ENCODE results near the gene OR52N2. TPM values are rescaled to one million over a fixed set of nuclear protein-coding genes. Genes with fewer than 3 reads are reported as not detected.

Gene OR52N2
- total RNA-seq, 1 donor from 2014 or later, result not detected

DNA sequence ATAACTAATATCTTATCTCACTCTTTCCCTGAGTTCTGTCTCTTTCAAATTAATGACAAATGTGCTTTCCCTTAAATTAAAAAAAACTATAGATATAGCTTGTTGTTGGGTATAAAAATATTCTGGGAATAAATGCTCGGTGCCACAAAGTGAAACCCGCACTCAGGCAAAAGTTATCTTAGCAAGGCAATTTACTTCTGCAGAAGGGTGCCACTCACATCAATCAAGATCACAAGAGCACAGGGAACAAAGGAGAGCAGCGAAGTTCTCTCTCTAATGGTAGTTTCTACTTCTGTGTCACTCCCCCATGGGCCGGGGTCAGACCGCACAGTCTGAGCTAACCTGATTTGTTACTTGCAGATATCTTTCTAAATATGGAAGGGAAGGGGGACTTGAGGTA is 4.7 kb upstream of the OR52N2 start:
- no peak for TF ChIP-seq CTCF (IDR thresholded peaks at IDR 0.05; ENCODE audit: unreplicated experiment)
- H3K4me3 Mint-ChIP-seq (ENCODE audit: unreplicated experiment), result peak overlapping the region; percentile 87
- H3K4me1 Mint-ChIP-seq (ENCODE audit: unreplicated experiment), result peaks cover 59% of the 10 kb centered on the region
- no peak overlapping the region for H3K27ac Mint-ChIP-seq (ENCODE audit: unreplicated experiment)
- peaks cover 65% of the 10 kb centered on the region for H3K36me3 Mint-ChIP-seq (ENCODE audit: low read depth, unreplicated experiment)
- H3K27me3 Mint-ChIP-seq (ENCODE audit: unreplicated experiment), result peaks cover 13% of the 10 kb centered on the region
- peaks cover 15% of the 10 kb centered on the region for H3K9me3 Mint-ChIP-seq (ENCODE audit: unreplicated experiment)
- no peak for DNase-seq (ENCODE audit: low spot score)

DNA sequence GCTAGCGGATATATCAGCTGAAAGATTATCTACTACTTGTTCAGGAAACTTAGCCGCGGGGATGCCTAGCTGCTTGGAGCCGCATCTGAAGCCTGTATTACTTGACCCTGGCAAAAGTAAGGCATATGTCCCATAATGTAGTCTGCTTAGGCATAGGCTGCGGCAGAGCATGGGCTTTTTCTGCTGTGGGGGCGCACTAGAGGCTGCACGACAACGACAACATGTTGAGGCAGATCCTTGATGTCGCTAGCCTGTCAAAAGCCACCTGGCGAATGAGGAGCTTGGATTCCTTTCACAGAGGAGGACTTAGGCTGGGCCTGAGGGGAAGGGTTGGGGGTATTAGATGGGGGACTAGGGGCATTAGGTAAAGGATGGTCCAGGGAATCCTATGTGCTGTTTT is 1.1 kb upstream of the OR52N2 start:
- Mint-ChIP-seq H3K4me3 (ENCODE audit: unreplicated experiment) (peak overlapping the region; percentile 96), H3K4me1 (ENCODE audit: unreplicated experiment) (peaks cover 68% of the 10 kb centered on the region), H3K27ac (ENCODE audit: unreplicated experiment) (peak overlapping the region; percentile 100), H3K27me3 (ENCODE audit: unreplicated experiment) (peaks cover 15% of the 10 kb centered on the region), H3K9me3 (ENCODE audit: unreplicated experiment) (peaks cover 15% of the 10 kb centered on the region), H3K36me3 (ENCODE audit: low read depth, unreplicated experiment) (peaks cover 55% of the 10 kb centered on the region)
- DNase-seq (ENCODE audit: low spot score), result no peak
- no peak for TF ChIP-seq CTCF (IDR thresholded peaks at IDR 0.05; ENCODE audit: unreplicated experiment)

- Mint-ChIP-seq H3K9me3 (ENCODE audit: unreplicated experiment) (peaks cover 11% of the 10 kb centered on the region), H3K36me3 (ENCODE audit: low read depth, unreplicated experiment) (peaks cover 40% of the 10 kb centered on the region), H3K4me1 (ENCODE audit: unreplicated experiment) (peaks cover 75% of the 10 kb centered on the region), H3K4me3 (ENCODE audit: unreplicated experiment) (peak overlapping the region; percentile 96), H3K27me3 (ENCODE audit: unreplicated experiment) (peaks cover 13% of the 10 kb centered on the region), H3K27ac (ENCODE audit: unreplicated experiment) (peak overlapping the region; percentile 100)
- DNase-seq (ENCODE audit: low spot score), result peak; percentile 52
- TF ChIP-seq CTCF (IDR thresholded peaks at IDR 0.05; ENCODE audit: unreplicated experiment), result no peak
These were observed 397 bp downstream of the OR52N2 start for GRCh38 chr11:5809122-5809519.

DNA sequence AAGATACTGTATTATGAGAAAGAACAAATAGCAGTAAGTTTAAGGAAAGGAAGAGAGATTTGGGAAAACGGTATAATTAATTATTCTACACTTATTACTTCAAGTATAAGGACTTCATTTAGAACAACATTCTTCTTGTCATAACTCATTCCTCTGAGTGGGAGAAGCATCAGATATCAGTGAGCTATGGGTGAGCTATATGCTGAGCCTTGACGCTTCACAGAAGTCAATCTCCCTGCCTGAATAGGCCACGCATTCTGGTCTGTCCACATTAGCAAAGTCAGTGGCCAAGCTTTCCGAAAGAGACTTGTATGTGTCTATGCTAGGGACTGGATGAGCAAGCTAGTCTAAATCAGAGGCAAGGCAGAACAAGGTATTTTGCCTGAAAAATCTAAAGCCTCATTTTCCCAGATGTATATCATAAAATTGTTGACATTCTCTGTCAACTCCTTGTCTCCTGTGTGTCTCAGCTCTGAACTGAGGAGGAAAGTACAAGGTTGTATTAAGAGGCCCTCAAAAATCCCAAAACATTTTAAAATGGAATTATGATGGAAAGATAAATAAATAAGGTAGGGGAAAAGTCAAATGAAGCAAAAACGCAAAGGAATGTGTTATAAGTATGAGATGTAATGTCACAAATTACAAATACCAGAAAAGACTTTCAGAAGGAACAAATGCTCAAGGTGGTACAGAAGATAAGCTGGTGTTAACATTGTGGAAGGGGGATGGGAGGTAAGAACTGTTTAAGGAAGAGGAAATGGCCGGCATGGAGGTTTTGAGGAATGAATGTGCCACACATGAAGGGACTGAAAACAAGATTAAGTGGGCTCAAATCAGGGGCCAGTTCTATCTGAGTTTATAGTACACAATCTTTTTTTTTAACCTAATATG is 1.4 kb downstream of the OR52N2 start:
- DNase-seq (ENCODE audit: low spot score), result peak; percentile 28
- peak overlapping the region; percentile 100 for H3K27ac Mint-ChIP-seq (ENCODE audit: unreplicated experiment)
- TF ChIP-seq CTCF (IDR thresholded peaks at IDR 0.05; ENCODE audit: unreplicated experiment), result no peak
- H3K4me3 Mint-ChIP-seq (ENCODE audit: unreplicated experiment), result peak overlapping the region; percentile 49
- H3K36me3 Mint-ChIP-seq (ENCODE audit: low read depth, unreplicated experiment), result peaks cover 30% of the 10 kb centered on the region
- H3K27me3 Mint-ChIP-seq (ENCODE audit: unreplicated experiment), result peaks cover 13% of the 10 kb centered on the region
- H3K4me1 Mint-ChIP-seq (ENCODE audit: unreplicated experiment), result peaks cover 69% of the 10 kb centered on the region
- peaks cover 7% of the 10 kb centered on the region for H3K9me3 Mint-ChIP-seq (ENCODE audit: unreplicated experiment)

- Mint-ChIP-seq H3K4me3 (ENCODE audit: unreplicated experiment) (no peak overlapping the region), H3K4me1 (ENCODE audit: unreplicated experiment) (peaks cover 23% of the 10 kb centered on the region), H3K36me3 (ENCODE audit: low read depth, unreplicated experiment) (no peaks in the 10 kb centered on the region), H3K27me3 (ENCODE audit: unreplicated experiment) (no peaks in the 10 kb centered on the region), H3K9me3 (ENCODE audit: unreplicated experiment) (no peaks in the 10 kb centered on the region), H3K27ac (ENCODE audit: unreplicated experiment) (no peak overlapping the region)
- DNase-seq (ENCODE audit: low spot score), result no peak
- no peak for TF ChIP-seq CTCF (IDR thresholded peaks at IDR 0.05; ENCODE audit: unreplicated experiment)
These were observed 6.8 kb downstream of the OR52N2 start for GRCh38 chr11:5815534-5815933.

Data from endothelial cell (in vitro differentiated cells).